Suppressor macrophage treated with lipopolysaccharide for 4 hours (primary cell): Measurements from ENCODE around the gene EMC6.

Source experiments
- DNase-seq: peaks from one replicate; pipeline ENCODE4 v3.0.0-alpha.2; 2020

Gene EMC6

GRCh38 chr17:3656755-3657587, 11.6 kb upstream of the EMC6 start:
- no peak for DNase-seq

- DNase-seq: no peak
These were observed 11.1 kb upstream of the EMC6 start for GRCh38 chr17:3657588-3657869.

- no peak for DNase-seq
These were observed 10.5 kb upstream of the EMC6 start for GRCh38 chr17:3657874-3658783.

GRCh38 chr17:3658784-3659449, 9.7 kb upstream of the EMC6 start:
- no peak for DNase-seq

GRCh38 chr17:3659541-3660111, 9.0 kb upstream of the EMC6 start:
- no peak for DNase-seq

- no peak for DNase-seq
These were observed 8.2 kb upstream of the EMC6 start for GRCh38 chr17:3660311-3660891.

GRCh38 chr17:3663102-3664011, 5.3 kb upstream of the EMC6 start:
- no peak for DNase-seq

GRCh38 chr17:3665834-3666233, 2.8 kb upstream of the EMC6 start:
- DNase-seq: no peak

- DNase-seq: no peak
These were observed 2.1 kb upstream of the EMC6 start for GRCh38 chr17:3666516-3666915.

GRCh38 chr17:3667366-3668278, 990 bp upstream of the EMC6 start:
- peak; percentile 64 for DNase-seq

GRCh38 chr17:3669085-3669347, 404 bp downstream of the EMC6 start:
- DNase-seq: no peak

GRCh38 chr17:3669548-3669947, 936 bp downstream of the EMC6 start:
- no peak for DNase-seq

- no peak for DNase-seq
These were observed 4.0 kb downstream of the EMC6 start for GRCh38 chr17:3672571-3672970.

- no peak for DNase-seq
These were observed 7.3 kb downstream of the EMC6 start for GRCh38 chr17:3675886-3676285.

- DNase-seq: no peak
These were observed 9.6 kb downstream of the EMC6 start for GRCh38 chr17:3678095-3678820.

- DNase-seq: peak; percentile 18
These were observed 10.4 kb downstream of the EMC6 start for GRCh38 chr17:3678821-3679530.

GRCh38 chr17:3679531-3680126, 11.0 kb downstream of the EMC6 start:
- no peak for DNase-seq

GRCh38 chr17:3681057-3681456, 12.4 kb downstream of the EMC6 start:
- no peak for DNase-seq

GRCh38 chr17:3681565-3681964, 13.0 kb downstream of the EMC6 start:
- no peak for DNase-seq
